Breast epithelium (tissue), 3 donors: ENCODE data around the gene ZSCAN32.

Experiments used
- POLR2A ChIP-seq: fragments of 450-650 bp; IDR thresholded peaks from one replicate; pipeline ENCODE4 v1.6.1; 2016; ENCODE audit warnings: antibody characterized with exemption, mild to moderate bottlenecking, moderate library complexity
- POLR2AphosphoS5 ChIP-seq, 3 donors: sonication (generic); formaldehyde crosslinking; IDR thresholded peaks; one replicate each; pipeline ENCODE4 v1.6.1; 2017; ENCODE audit warnings: antibody characterized with exemption in 3 of 3
- TF ChIP-seq, protein P1 (sequence below), 3 donors: fragments of 450-650 bp; IDR thresholded peaks; one replicate each; pipeline ENCODE4 v1.5.1; 2016 to 2017; ENCODE audit warnings: antibody characterized with exemption in 3 of 3, mild to moderate bottlenecking in 3 of 3, moderate library complexity in 3 of 3

DNA sequence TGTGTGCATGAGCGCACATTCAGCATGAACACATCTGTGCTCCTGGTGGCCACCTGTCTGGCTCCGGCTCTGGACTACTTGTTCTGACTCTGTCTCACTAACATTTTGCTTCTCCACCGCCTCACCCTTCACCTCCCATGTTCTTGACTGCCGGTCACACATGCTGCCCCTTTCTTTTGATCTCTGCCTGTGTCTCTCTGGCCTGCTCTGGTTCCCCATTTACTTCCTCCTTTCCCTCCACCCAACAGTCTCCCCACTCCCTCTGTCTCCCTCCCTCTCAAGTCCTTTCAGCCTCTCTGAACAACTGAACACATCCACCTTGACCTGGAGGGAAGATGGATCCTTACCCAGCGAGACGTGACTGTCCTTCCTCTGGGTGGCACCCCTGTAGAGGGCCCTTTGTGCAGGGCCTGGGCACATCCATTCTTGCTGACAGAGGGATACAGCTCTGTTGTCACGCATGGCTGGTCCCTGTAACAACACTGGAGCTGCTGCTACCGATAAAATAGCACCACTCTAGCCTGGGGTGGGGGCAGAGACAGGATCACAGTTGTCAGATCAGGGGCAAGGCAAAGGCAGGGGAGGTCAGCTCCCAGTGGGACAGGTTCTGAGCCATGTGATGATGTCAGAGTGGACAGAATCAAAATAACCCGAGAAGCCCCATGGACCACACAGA lies 11.0 kb downstream of the ZSCAN32 start:
- TF ChIP-seq, protein P1, sequence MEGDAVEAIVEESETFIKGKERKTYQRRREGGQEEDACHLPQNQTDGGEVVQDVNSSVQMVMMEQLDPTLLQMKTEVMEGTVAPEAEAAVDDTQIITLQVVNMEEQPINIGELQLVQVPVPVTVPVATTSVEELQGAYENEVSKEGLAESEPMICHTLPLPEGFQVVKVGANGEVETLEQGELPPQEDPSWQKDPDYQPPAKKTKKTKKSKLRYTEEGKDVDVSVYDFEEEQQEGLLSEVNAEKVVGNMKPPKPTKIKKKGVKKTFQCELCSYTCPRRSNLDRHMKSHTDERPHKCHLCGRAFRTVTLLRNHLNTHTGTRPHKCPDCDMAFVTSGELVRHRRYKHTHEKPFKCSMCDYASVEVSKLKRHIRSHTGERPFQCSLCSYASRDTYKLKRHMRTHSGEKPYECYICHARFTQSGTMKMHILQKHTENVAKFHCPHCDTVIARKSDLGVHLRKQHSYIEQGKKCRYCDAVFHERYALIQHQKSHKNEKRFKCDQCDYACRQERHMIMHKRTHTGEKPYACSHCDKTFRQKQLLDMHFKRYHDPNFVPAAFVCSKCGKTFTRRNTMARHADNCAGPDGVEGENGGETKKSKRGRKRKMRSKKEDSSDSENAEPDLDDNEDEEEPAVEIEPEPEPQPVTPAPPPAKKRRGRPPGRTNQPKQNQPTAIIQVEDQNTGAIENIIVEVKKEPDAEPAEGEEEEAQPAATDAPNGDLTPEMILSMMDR (IDR thresholded peaks at IDR 0.05), result no peak
- TF ChIP-seq POLR2AphosphoS5 (IDR thresholded peaks at IDR 0.05) (no peak), POLR2A (no peak)
